Mesodermal cell (in vitro differentiated cells): ENCODE data around the gene POC1B. TPM values are rescaled to one million over a fixed set of nuclear protein-coding genes. Genes with fewer than 3 reads are reported as not detected.

Experiments
- H3K27ac ChIP-seq: 2 replicates; pipeline ENCODE4 v1.7.0; 2013; ENCODE audit warnings: mild to moderate bottlenecking, low read depth, low read length, moderate library complexity; ENCODE audit not compliant: severe bottlenecking
- H3K36me3 ChIP-seq: 2 replicates; pipeline ENCODE4 v1.7.1; 2013; ENCODE audit warnings: mild to moderate bottlenecking, low read length, moderate library complexity; ENCODE audit not compliant: control insufficient read depth, insufficient read depth
- H3K4me1 ChIP-seq: one replicate; pipeline ENCODE4 v1.7.1; 2013; ENCODE audit warnings: mild to moderate bottlenecking, low read length; ENCODE audit not compliant: insufficient read depth, control insufficient read depth, poor library complexity, severe bottlenecking
- H3K4me3 ChIP-seq: 2 replicates; pipeline ENCODE4 v1.7.0; 2013; ENCODE audit warnings: low read length, control low read depth, mild to moderate bottlenecking; ENCODE audit not compliant: insufficient read depth, poor library complexity, severe bottlenecking; ENCODE audit errors: extremely low read depth
- H3K9me3 ChIP-seq: 2 replicates; pipeline ENCODE4 v1.7.1; 2013; ENCODE audit warnings: mild to moderate bottlenecking, low read length, moderate library complexity; ENCODE audit not compliant: control insufficient read depth
- WGBS, 2 experiments: methylation state at CpG; one replicate each; pipeline ENCODE4 v1.1.5; 2013; ENCODE audit warnings: missing lambda C conversion rate in 2 of 2; ENCODE audit not compliant: insufficient coverage in 2 of 2; 5-methylcytosine and 5-hydroxymethylcytosine counted together
- polyA plus RNA-seq, 2 experiments: library from polyadenylated mRNA; stranded (reverse); fragments of 50-300 nt; gene quantifications; one replicate each; pipeline ENCODE4 v1.2.3, GENCODE V29; 2013

POC1B gene
- polyA plus RNA-seq (2013, experiment 1 of 2): 38.1 TPM
- polyA plus RNA-seq (2013, experiment 2 of 2): 37.1 TPM

DNA sequence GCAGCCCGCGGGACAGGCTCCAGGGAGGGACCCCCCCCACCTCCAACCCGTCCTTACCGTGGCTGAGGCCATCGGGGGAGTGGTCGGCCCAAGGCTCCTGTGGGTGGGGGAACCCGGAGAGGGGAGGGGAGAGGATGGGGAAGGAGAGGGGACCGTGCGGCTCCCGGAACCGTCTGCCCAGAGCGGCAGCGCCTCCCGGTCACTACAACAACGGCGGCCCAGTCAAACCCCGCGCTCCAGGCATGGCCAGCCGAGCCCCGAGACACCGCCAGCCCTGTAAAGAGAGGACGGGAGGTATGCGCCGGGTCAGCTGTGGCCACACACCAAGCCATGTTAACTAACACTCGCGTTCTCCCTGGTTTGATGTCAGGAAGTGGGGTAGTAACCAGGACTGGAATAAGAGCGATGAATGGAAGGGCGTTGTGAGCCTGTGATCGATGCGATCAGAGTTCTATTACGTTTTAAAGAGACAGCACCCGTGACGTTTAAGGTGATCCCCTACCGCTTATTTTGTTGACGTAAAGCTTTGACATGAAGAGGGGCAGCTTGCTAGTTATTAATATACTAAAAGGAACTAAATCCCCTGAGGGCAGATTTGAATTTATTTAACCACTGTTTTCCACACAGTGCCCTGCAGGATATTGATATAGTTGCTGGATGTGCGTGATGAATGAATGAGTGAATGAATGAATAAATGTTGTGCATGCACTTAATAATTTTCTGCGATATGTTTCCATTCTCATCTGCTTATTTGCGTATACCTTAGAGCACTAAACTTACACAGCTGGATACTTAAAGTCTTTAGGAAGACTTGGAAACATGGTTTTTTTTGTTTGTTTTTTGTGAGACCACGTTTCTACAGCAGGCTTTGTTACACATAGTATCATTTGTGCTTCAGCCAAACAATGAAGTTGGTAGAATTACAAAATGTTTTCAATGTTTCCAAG lies at the start of gene POC1B:
Gene POC1B (minus strand): TSS at position 224 of the 947 bp plus-strand sequence. CDS start 152 bp downstream, at position 72.
- Histone ChIP-seq H3K4me3 (peak within 1 kb of the TSS; percentile 96), H3K27ac (peak within 1 kb of the TSS; percentile 77), H3K36me3 (peaks cover 26% of the 10 kb centered on the region), H3K4me1 (peaks cover 5% of the 10 kb centered on the region), H3K9me3 (no peaks in the 10 kb centered on the region)
- WGBS, 2 experiments: 0 to 3% methylated on average over 13 to 15 of the region's 39 CpGs

DNA sequence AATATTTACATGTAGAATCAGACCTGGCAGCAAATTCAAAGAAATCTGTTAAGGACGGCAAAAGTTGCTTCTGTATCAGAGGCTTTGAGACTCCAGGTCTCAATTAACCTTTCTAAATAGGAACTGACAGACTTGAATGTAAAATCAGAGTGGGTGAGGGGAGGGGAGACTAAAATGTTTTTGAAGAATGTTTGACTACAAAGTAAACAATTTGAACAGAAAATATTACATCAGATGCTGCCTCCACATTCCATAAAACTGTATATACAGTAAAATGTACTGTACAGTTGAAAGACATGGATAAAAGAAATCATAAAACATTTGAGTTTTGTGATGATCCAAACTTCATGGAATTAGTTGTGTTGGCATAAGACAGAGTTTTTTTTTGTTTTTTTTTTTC lies 49.5 kb upstream of the POC1B start:
- no peak overlapping the region for H3K4me3 ChIP-seq
- H3K27ac ChIP-seq: no peak overlapping the region
- H3K4me1 ChIP-seq: peaks cover 10% of the 10 kb centered on the region
- no peaks in the 10 kb centered on the region for H3K9me3 ChIP-seq
- H3K36me3 ChIP-seq: no peaks in the 10 kb centered on the region
- 67% methylated on average over 1 of the region's 1 CpG; no CpG with 5 or more reads in 1 of the 2 experiments for WGBS, 2 experiments

DNA sequence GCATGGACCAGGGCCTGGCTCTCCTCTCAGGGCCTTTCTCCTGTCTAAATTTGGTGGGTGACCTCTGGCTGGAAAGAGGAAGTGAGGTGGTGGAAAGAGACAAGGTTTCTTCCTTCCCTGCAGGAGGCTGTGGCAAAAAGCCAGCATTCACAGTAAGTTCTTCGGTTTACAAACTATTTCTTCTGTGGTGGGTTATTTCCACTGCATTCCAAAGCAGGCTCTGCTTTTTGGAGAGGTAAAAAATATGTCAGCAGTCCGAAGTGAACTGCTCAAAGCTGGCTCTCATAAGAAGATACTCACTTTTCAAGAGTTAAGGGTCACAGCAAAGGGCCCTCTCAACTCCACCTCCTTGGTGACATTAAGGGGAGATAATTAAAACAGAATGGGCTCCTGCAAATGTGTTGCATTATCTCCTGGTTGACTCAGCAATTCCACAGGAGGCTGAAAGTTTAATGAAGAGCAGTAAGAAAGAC lies 48.9 kb upstream of the POC1B start:
- no peaks in the 10 kb centered on the region for H3K9me3 ChIP-seq
- peaks cover 10% of the 10 kb centered on the region for H3K4me1 ChIP-seq
- WGBS, 2 experiments: 18% methylated on average over 2 of the region's 2 CpGs; no CpG with 5 or more reads in 1 of the 2 experiments
- no peaks in the 10 kb centered on the region for H3K36me3 ChIP-seq
- no peak overlapping the region for H3K4me3 ChIP-seq
- peak overlapping the region; percentile 71 for H3K27ac ChIP-seq

DNA sequence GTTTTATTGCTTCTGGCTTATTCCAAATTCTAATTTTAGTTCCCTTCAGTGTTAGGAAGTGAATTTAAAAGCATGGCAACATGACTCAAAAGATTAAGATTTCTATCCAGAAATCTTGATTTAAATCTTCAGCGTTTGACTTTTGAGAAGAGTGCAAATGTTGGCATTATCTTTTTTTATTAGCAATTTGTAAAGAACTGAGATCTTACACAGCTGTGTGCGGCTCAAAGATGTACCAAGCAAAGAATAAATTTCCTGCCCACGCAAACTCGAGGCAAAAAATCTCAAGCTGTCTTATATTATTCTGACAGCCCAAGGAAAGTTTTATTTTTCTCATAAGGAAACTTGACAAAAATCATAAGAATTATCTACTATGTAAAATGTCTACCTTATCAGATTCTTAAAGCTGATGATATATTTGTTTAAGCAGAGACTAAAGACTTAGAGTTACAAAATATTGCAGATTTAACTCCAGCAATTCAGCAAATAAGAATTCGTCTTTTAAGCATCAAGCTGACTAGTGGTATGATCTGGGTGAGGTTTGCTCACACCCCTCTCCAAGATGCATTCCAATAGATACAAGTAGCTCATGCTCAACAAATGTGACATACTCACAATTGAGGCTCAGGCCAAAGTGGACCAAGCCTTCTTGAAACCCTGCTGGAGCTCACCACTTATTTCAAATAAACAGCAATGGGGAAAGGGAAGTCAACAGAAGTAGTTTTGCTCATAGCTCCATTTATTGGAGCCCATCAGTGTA lies 47.4 kb upstream of the POC1B start:
- no peak overlapping the region for H3K4me3 ChIP-seq
- H3K36me3 ChIP-seq: no peaks in the 10 kb centered on the region
- H3K4me1 ChIP-seq: peaks cover 10% of the 10 kb centered on the region
- H3K27ac ChIP-seq: no peak overlapping the region
- no peaks in the 10 kb centered on the region for H3K9me3 ChIP-seq
- 100% methylated on average over 1 of the region's 5 CpGs; no CpG with 5 or more reads in 1 of the 2 experiments for WGBS, 2 experiments

DNA sequence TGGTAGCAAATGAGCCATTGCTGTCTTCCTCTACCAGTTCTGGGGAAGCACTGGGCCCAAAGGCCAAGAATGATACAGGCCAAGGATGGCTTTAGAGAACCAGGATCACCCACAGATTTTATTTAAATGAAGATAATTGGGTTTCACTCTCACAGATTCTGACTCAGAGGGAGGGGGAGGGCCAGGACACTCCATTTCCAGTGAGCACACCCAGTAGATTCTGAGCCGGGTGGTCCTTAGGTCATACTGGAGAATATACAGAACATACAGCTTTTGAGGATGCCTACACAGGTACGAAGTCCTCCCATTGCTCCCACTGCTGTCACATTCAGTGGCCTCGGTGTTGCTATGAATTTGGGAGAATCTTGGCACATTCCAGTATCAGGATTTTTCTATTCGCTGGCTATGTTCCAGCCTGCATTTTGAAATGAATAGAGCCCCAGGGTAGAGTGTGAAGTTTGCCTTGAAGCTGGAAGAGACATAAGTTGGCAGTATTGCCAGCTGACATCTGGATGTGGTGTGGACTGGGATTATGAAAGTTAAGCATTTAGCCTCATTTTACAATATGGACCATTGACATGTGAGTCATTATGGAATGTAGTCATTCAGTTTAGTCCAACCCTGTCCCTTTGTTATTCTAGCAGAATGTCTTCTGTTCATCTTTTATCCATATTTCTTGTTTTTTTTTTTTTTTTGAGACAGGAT lies 45.8 kb upstream of the POC1B start:
- Histone ChIP-seq H3K4me1 (peaks cover 14% of the 10 kb centered on the region), H3K36me3 (no peaks in the 10 kb centered on the region), H3K27ac (no peak overlapping the region), H3K4me3 (no peak overlapping the region), H3K9me3 (no peaks in the 10 kb centered on the region)
- 93 to 96% methylated on average over 3 to 4 of the region's 4 CpGs for WGBS, 2 experiments

DNA sequence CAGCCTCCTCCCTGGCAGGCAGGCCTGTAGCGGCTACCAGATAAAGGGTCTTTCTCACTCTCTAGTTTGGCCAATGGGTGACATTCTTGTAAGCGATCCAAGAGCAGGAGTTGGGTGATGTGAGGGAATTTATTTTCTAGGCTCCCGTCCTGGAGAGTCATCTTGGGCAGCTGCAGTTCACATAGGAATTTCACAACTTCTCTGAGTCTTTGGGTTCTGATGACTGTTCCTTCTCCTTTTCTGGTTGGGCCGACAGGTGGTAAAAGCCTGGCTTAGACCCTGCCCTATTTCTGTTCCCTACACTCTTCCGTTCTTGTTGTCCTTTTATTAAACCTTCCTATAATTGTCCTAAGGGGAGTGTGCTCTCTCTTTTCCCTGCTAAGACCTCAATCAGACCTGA lies 42.6 kb upstream of the POC1B start:
- no peak overlapping the region for H3K4me3 ChIP-seq
- H3K36me3 ChIP-seq: no peaks in the 10 kb centered on the region
- H3K9me3 ChIP-seq: no peaks in the 10 kb centered on the region
- WGBS, 2 experiments: 72 to 88% methylated on average over 1 to 2 of the region's 5 CpGs
- peaks cover 7% of the 10 kb centered on the region for H3K4me1 ChIP-seq
- no peak overlapping the region for H3K27ac ChIP-seq

DNA sequence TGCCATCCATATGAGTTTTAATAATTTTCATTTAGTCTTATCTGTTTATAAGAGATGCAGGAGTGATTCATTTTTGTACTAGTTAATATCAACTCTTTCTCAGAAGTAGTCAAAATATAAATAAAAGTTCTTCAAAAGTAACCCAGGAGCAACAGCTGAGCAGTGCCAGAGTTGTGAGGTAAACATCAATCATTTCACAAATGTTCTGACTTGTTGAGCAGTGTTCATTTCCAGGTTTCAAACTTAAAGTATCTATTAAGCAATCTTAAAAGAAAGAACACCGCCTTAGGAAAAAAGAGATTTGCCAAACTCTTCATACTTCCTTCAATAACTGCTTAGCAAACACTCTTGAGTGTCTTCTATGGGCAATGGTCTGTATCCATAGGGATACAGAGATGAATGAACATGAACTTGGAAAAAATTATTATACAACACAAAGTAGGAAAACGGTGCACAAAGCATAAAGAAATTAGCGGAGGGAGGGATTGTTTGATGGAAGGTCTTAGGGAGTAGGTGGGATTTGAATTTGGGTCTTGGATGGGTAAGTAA lies 41.9 kb upstream of the POC1B start:
- Histone ChIP-seq H3K4me3 (no peak overlapping the region), H3K9me3 (no peaks in the 10 kb centered on the region), H3K36me3 (no peaks in the 10 kb centered on the region), H3K27ac (no peak overlapping the region), H3K4me1 (peaks cover 7% of the 10 kb centered on the region)
- 90 to 100% methylated on average over 1 of the region's 3 CpGs for WGBS, 2 experiments

DNA sequence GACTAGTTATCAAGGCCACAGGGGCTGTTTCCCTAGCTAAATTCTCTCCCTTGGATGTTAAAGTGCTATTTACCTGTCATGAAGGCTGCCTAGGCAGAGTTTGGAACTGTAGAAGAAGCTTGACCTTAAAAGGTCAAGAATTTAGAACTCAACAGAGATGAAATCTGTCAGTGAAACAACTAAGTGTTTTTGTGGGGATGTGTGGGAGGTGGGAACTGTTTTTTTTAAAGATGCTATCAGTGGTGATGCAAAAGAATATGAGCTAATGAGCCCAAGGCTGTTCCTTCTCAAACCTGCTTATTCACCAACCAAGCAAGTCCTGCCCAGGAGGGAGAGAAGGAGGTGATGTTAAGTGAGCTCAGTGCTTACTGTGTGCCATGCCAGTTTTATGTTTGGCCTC lies 40.8 kb upstream of the POC1B start:
- no peaks in the 10 kb centered on the region for H3K9me3 ChIP-seq
- H3K4me1 ChIP-seq: peaks cover 7% of the 10 kb centered on the region
- peak overlapping the region; percentile 66 for H3K27ac ChIP-seq
- no peak overlapping the region for H3K4me3 ChIP-seq
- no peaks in the 10 kb centered on the region for H3K36me3 ChIP-seq

DNA sequence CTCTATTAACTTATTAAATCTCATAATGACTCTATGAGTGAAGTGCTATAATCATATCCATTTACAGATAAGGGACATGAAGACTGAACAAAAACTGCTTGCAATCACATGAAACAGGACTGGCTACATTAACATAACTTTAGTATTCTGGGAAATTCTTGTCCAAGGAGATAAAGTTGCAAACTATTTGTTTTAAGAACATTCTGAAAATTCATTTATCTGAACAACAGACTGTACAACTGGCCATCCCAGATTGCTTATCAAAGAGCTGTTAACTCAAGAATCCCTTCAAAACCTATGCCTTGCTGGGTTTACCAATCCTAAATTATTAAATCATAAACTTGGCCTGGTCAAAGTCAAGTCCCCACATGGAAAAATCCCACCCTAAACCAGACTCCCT lies 39.2 kb upstream of the POC1B start:
- peaks cover 7% of the 10 kb centered on the region for H3K4me1 ChIP-seq
- H3K27ac ChIP-seq: no peak overlapping the region
- H3K36me3 ChIP-seq: no peaks in the 10 kb centered on the region
- no peak overlapping the region for H3K4me3 ChIP-seq
- no peaks in the 10 kb centered on the region for H3K9me3 ChIP-seq

DNA sequence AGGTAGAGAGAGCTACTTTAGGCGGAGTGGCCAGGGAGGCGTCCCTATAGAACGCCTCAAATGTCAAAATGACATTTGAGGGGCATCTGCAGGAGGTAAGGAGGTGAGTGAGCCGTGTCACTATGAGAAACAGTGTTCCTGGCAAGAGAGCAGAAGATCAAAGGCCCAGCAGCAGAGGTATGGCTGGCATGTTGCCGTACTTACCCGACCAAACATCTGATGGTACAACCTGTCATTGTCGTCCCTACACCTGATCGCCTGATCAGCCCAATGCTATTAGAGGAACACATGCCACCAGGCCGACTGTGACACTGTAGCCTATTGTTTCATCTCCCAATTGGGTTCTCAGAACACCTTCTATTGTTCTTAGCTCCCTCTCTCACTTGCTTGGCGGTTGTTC lies 33.9 kb upstream of the POC1B start:
- Histone ChIP-seq H3K4me1 (no peaks in the 10 kb centered on the region), H3K9me3 (peaks cover 4% of the 10 kb centered on the region), H3K4me3 (no peak overlapping the region), H3K27ac (no peak overlapping the region), H3K36me3 (no peaks in the 10 kb centered on the region)
- WGBS, 2 experiments: 90 to 92% methylated on average over 9 to 10 of the region's 10 CpGs
